ENCODE results near the gene CLCN1. TPM values are rescaled to one million over a fixed set of nuclear protein-coding genes. Genes with fewer than 3 reads are reported as not detected.

Gene CLCN1
- total and polyA plus RNA-seq, 10 of the 15 experiments (the other 5 are each of a cell fraction or from before 2014, with no cell fraction given): 0.30 TPM; not detected in 9

DNA sequence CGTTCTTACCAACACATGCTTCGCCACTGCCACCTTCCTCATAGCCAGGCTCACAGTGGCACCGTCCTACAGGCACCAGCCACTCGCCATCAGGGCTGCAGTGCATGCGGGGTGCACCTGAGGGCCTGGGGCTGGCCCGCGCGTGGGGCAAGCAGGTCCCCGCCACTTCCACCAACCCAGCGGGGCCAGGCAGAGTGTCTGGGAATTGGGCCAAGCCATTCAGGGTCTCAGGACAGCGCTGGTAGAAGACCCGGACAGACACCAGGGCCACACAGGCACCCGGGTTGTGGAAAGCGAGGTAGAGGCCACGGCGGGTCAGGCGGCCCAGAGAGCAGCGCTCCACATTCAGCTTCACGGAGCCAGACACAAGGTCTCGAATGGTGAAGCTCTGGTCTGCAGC lies 83.7 kb downstream of the CLCN1 start:
- H3K9ac ChIP-seq (ENCODE audit: control insufficient read depth, insufficient read depth, low read length): no peak overlapping the region
- no peaks in the 10 kb centered on the region for H3K9me3 ChIP-seq (replicated peaks; ENCODE audit: control insufficient read depth, insufficient read depth, low read length)
- H3K27ac ChIP-seq (ENCODE audit: control insufficient read depth, insufficient read depth): no peak overlapping the region
- ChIA-PET CTCF (interaction anchor here (0.8 kb wide), 1 partner anchor 16 kb away, joined by 3 read pairs; no protein-coding TSS in a partner anchor), POLR2A (no interaction called here), RAD21 (ENCODE audit: unreplicated experiment) (no interaction called here), SMC1A (ENCODE audit: uncharacterized antibody, unreplicated experiment) (no interaction called here)
- no TSS peak for BruUV-seq (replicated peaks)
- H3K27me3 ChIP-seq (replicated peaks in 1 of 2; ENCODE audit: control insufficient read depth in 2 of 2, insufficient read depth in 2 of 2, low read length in 1 of 2): no peaks in the 10 kb centered on the region
- no peaks in the 10 kb centered on the region for H4K20me1 ChIP-seq (ENCODE audit: control insufficient read depth, insufficient read depth)
- ATAC-seq (no peak), FAIRE-seq (no peak), DNase-seq (ENCODE audit: low read depth, low spot score) (no peak)
- H2AFZ ChIP-seq (ENCODE audit: control insufficient read depth, low read depth, low read length): no peak overlapping the region
- no peaks in the 10 kb centered on the region for H3K4me1 ChIP-seq (ENCODE audit: control insufficient read depth, insufficient read depth, low read length)
- in situ Hi-C loops (cut with MboI): no loop called here
- no peaks in the 10 kb centered on the region for H3K36me3 ChIP-seq (ENCODE audit: control insufficient read depth in 2 of 2, insufficient read depth in 2 of 2, low read length in 1 of 2)
- no peak overlapping the region for H3K4me3 ChIP-seq
- no peaks in the 10 kb centered on the region for H3K79me2 ChIP-seq (ENCODE audit: control insufficient read depth, insufficient read depth, low read length)
- 56% methylated on average over 20 of the region's 20 CpGs for WGBS (ENCODE audit: insufficient coverage, insufficient replicate concordance, low lambda C conversion rate, missing lambda C conversion rate)
- intact Hi-C loops (cut with micrococcal nuclease; ENCODE audit: unreplicated experiment): no loop called here
- TF ChIP-seq, protein P1, sequence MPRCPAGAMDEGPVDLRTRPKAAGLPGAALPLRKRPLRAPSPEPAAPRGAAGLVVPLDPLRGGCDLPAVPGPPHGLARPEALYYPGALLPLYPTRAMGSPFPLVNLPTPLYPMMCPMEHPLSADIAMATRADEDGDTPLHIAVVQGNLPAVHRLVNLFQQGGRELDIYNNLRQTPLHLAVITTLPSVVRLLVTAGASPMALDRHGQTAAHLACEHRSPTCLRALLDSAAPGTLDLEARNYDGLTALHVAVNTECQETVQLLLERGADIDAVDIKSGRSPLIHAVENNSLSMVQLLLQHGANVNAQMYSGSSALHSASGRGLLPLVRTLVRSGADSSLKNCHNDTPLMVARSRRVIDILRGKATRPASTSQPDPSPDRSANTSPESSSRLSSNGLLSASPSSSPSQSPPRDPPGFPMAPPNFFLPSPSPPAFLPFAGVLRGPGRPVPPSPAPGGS (IDR thresholded peaks at IDR 0.05; ENCODE audit: borderline replicate concordance, insufficient read depth, low read depth, low read length, poor library complexity, severe bottlenecking): no peak
- TF ChIP-seq, protein P2, sequence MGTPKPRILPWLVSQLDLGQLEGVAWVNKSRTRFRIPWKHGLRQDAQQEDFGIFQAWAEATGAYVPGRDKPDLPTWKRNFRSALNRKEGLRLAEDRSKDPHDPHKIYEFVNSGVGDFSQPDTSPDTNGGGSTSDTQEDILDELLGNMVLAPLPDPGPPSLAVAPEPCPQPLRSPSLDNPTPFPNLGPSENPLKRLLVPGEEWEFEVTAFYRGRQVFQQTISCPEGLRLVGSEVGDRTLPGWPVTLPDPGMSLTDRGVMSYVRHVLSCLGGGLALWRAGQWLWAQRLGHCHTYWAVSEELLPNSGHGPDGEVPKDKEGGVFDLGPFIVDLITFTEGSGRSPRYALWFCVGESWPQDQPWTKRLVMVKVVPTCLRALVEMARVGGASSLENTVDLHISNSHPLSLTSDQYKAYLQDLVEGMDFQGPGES (IDR thresholded peaks at IDR 0.05): no peak
- no peak for TF ChIP-seq POLR2AphosphoS2 (IDR thresholded peaks at IDR 0.05; ENCODE audit: low read depth, low read length)
- TF ChIP-seq NFYB (IDR thresholded peaks at IDR 0.05; ENCODE audit: insufficient read depth, low read depth, low read length): no peak
- TF ChIP-seq, protein P3, sequence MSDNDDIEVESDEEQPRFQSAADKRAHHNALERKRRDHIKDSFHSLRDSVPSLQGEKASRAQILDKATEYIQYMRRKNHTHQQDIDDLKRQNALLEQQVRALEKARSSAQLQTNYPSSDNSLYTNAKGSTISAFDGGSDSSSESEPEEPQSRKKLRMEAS (IDR thresholded peaks at IDR 0.05; ENCODE audit: low read depth, low read length): no peak
- TF ChIP-seq POU2F2 (IDR thresholded peaks at IDR 0.05; ENCODE audit: borderline replicate concordance, low read depth, low read length): no peak
- no peak for TF ChIP-seq HDAC2 (IDR thresholded peaks at IDR 0.05)
- no peak for TF ChIP-seq ZNF217 (IDR thresholded peaks at IDR 0.05)
- TF ChIP-seq FOXK2 (IDR thresholded peaks at IDR 0.05): no peak
- no peak overlapping the region for H3K4me2 ChIP-seq (ENCODE audit: control insufficient read depth, insufficient read depth)
